H1 (cell line): ENCODE results near the gene HABP2. TPM values are rescaled to one million over a fixed set of nuclear protein-coding genes. Genes with fewer than 3 reads are reported as not detected.

Experiments used
- CTCF ChIA-PET: fragments of 300-600 bp; sonication (Branson Sonifier 250); formaldehyde crosslinking; loops from one replicate; lab custom pipeline; 2021; ENCODE audit not compliant: partially characterized antibody; lab: Charles Lee
- POLR2A ChIA-PET: fragments of 300-600 bp; sonication (Branson Sonifier 250); formaldehyde crosslinking; loops from one replicate; lab custom pipeline; 2021; ENCODE audit warnings: inconsistent platforms; ENCODE audit not compliant: partially characterized antibody; lab: Charles Lee
- DNase-seq, 2 experiments: peaks; one replicate each; pipeline versions ENCODE4 v3.0.0 to v3.0.0-alpha.2; 2010 to 2022; ENCODE audit warnings: low spot score in 2 of 2, low read depth in 1 of 2, mixed read lengths in 1 of 2
- FAIRE-seq: peaks from 2 replicates; lab custom pipeline; 2011; peaks lifted over from hg19 to GRCh38; lab: Jason Lieb, UNC
- H2AFZ ChIP-seq: 2 replicates; pipeline ENCODE4 v1.8.1; 2012; ENCODE audit warnings: low read length, inconsistent platforms
- H2AK5ac ChIP-seq: 2 replicates; pipeline ENCODE4 v1.6.1; 2013; ENCODE audit warnings: low read depth, low read length
- H2BK120ac ChIP-seq: replicated peaks from 2 replicates; pipeline ENCODE3; 2013; ENCODE audit warnings: low read depth, low read length, inconsistent platforms
- H2BK12ac ChIP-seq: 2 replicates; pipeline ENCODE4 v1.6.1; 2013; ENCODE audit warnings: low read depth, low read length
- H2BK15ac ChIP-seq: 2 replicates; pipeline ENCODE4 v1.6.1; 2013; ENCODE audit warnings: low read length
- H2BK20ac ChIP-seq: 2 replicates; pipeline ENCODE4 v1.6.1; 2013; ENCODE audit warnings: low read length
- H2BK5ac ChIP-seq: 2 replicates; pipeline ENCODE4 v1.6.1; 2013; ENCODE audit warnings: low read depth, low read length
- H3K14ac ChIP-seq: 2 replicates; pipeline ENCODE4 v1.6.1; 2013; ENCODE audit warnings: inconsistent platforms; ENCODE audit not compliant: insufficient read length
- H3K18ac ChIP-seq: 2 replicates; pipeline ENCODE4 v1.6.1; 2013; ENCODE audit warnings: low read length; ENCODE audit errors: extremely low read depth
- H3K23ac ChIP-seq: 2 replicates; pipeline ENCODE4 v1.6.1; 2013; ENCODE audit warnings: inconsistent platforms; ENCODE audit not compliant: insufficient read length
- H3K23me2 ChIP-seq: 2 replicates; pipeline ENCODE4 v1.6.1; 2013; ENCODE audit warnings: low read depth, low read length
- H3K27ac ChIP-seq: 2 replicates; pipeline ENCODE4 v1.6.1; 2011; ENCODE audit warnings: low read depth, low read length, inconsistent platforms
- H3K27me3 ChIP-seq, 4 experiments: replicated peaks in 1 of 4; 1 replicate in 1 of 4; 2 replicates in 3 of 4; pipeline versions ENCODE4 v1.6.1 to v1.8.1; 2011 to 2013; ENCODE audit warnings: low read length in 3 of 4, mild to moderate bottlenecking in 3 of 4, inconsistent platforms in 2 of 4, mixed read lengths in 2 of 4, moderate library complexity in 1 of 4; ENCODE audit not compliant: control insufficient read depth in 3 of 4, insufficient read depth in 3 of 4; ENCODE audit errors: extremely low read depth in 1 of 4
- H3K36me3 ChIP-seq, 4 experiments: 2 replicates each; pipeline versions ENCODE4 v1.6.1 to v1.8.1; 2011 to 2013; ENCODE audit warnings: mild to moderate bottlenecking in 4 of 4, low read length in 3 of 4, moderate library complexity in 2 of 4, control low read depth in 1 of 4, inconsistent platforms in 1 of 4; ENCODE audit not compliant: insufficient read depth in 4 of 4, control insufficient read depth in 2 of 4
- H3K4ac ChIP-seq: replicated peaks from 2 replicates; pipeline ENCODE3; 2013; ENCODE audit warnings: low read length, low read depth, mixed read lengths, inconsistent platforms; ENCODE audit not compliant: insufficient read length
- H3K4me1 ChIP-seq, 4 experiments: replicated peaks in 1 of 4; 1 replicate in 1 of 4; 2 replicates in 3 of 4; pipeline versions ENCODE4 v1.6.1 to v1.8.1; 2011 to 2013; ENCODE audit warnings: low read length in 3 of 4, inconsistent platforms in 2 of 4, mixed read lengths in 1 of 4; ENCODE audit not compliant: insufficient read depth in 4 of 4, control insufficient read depth in 3 of 4
- H3K4me2 ChIP-seq, 2 experiments: 2 replicates each; pipeline versions ENCODE4 v1.6.1 to v1.8.1; 2011 to 2013; ENCODE audit warnings: low read depth in 2 of 2, low read length in 2 of 2, control low read depth in 1 of 2, inconsistent platforms in 1 of 2, mild to moderate bottlenecking in 1 of 2; ENCODE audit not compliant: insufficient read depth in 1 of 2
- H3K4me3 ChIP-seq, 4 experiments: fragments of 200-600, 300-600 bp in 1 of 4; sonication (generic), shearing (Covaris generic), sonication (Bioruptor Twin) in 1 of 4; 2 replicates each; pipeline versions ENCODE4 v1.5.1 to v1.8.1; 2011 to 2016; ENCODE audit warnings: low read length in 4 of 4, low read depth in 3 of 4, control low read depth in 2 of 4, inconsistent platforms in 2 of 4, mild to moderate bottlenecking in 2 of 4, mixed read lengths in 1 of 4, moderate library complexity in 1 of 4; ENCODE audit not compliant: insufficient read depth in 2 of 4; ENCODE audit errors: extremely low read depth in 1 of 4
- H3K56ac ChIP-seq: replicated peaks from 2 replicates; pipeline ENCODE3; 2013; ENCODE audit warnings: low read depth, mild to moderate bottlenecking, mixed read lengths, low read length, inconsistent platforms; ENCODE audit not compliant: insufficient read length
- H3K79me1 ChIP-seq: 2 replicates; pipeline ENCODE4 v1.6.1; 2013; ENCODE audit warnings: low read depth, low read length, control low read depth
- H3K79me2 ChIP-seq, 2 experiments: 2 replicates each; pipeline versions ENCODE4 v1.6.1 to v1.8.1; 2012 to 2013; ENCODE audit warnings: low read length in 2 of 2, mild to moderate bottlenecking in 2 of 2, inconsistent platforms in 1 of 2; ENCODE audit not compliant: insufficient read depth in 2 of 2, control insufficient read depth in 1 of 2
- H3K9ac ChIP-seq, 4 experiments: replicated peaks in 1 of 4; 1 replicate in 1 of 4; 2 replicates in 3 of 4; pipeline versions ENCODE4 v1.6.1 to v1.8.1; 2011 to 2013; ENCODE audit warnings: low read depth in 3 of 4, low read length in 3 of 4, control low read depth in 2 of 4, mild to moderate bottlenecking in 2 of 4, moderate library complexity in 2 of 4, inconsistent platforms in 1 of 4; ENCODE audit errors: extremely low read depth in 1 of 4
- H3K9me3 ChIP-seq, 2 experiments: 2 replicates each; pipeline versions ENCODE4 v1.6.1 to v1.8.1; 2012 to 2013; ENCODE audit warnings: mild to moderate bottlenecking in 2 of 2, moderate library complexity in 2 of 2, control low read depth in 1 of 2, inconsistent platforms in 1 of 2, low read depth in 1 of 2, low read length in 1 of 2, mixed read lengths in 1 of 2; ENCODE audit not compliant: insufficient read depth in 2 of 2
- H4K20me1 ChIP-seq, 2 experiments: replicated peaks in 1 of 2; 2 replicates each; pipeline versions ENCODE3 to v1.8.1; 2011 to 2013; ENCODE audit warnings: inconsistent platforms in 2 of 2, low read length in 2 of 2, mild to moderate bottlenecking in 1 of 2; ENCODE audit not compliant: insufficient read depth in 2 of 2, control insufficient read depth in 1 of 2
- H4K5ac ChIP-seq: 2 replicates; pipeline ENCODE4 v1.6.1; 2013; ENCODE audit warnings: low read length, low read depth, mixed read lengths, inconsistent platforms; ENCODE audit not compliant: insufficient read length
- H4K8ac ChIP-seq: 2 replicates; pipeline ENCODE4 v1.8.0; 2013; ENCODE audit warnings: mild to moderate bottlenecking, moderate library complexity, low read length, inconsistent platforms; ENCODE audit not compliant: insufficient read depth; ENCODE audit errors: extremely low read depth
- H4K91ac ChIP-seq: replicated peaks from 2 replicates; pipeline ENCODE3; 2013; ENCODE audit warnings: low read length, mixed read lengths, inconsistent platforms; ENCODE audit not compliant: insufficient read length
- EGR1 ChIP-seq: IDR thresholded peaks from 2 replicates; pipeline ENCODE4 v1.6.1; 2011; ENCODE audit warnings: low read depth, low read length, borderline replicate concordance
- EZH2 ChIP-seq: fragments of 200-600 bp; sonication (generic); IDR thresholded peaks from 2 replicates; pipeline ENCODE4 v1.7.1; 2012; ENCODE audit warnings: low read depth, mild to moderate bottlenecking, moderate library complexity, low read length, inconsistent platforms; ENCODE audit not compliant: severe bottlenecking
- GABPA ChIP-seq: IDR thresholded peaks from 2 replicates; pipeline ENCODE4 v1.6.1; 2011; ENCODE audit warnings: mild to moderate bottlenecking, low read length, moderate library complexity, borderline replicate concordance; ENCODE audit not compliant: insufficient read depth
- KDM4A ChIP-seq: IDR thresholded peaks from one replicate; pipeline ENCODE4 v1.7.1; 2012; ENCODE audit warnings: low read depth, mild to moderate bottlenecking, moderate library complexity, low read length, inconsistent platforms; ENCODE audit not compliant: severe bottlenecking
- NRF1 ChIP-seq: IDR thresholded peaks from 2 replicates; pipeline ENCODE4 v1.6.1; 2011; ENCODE audit warnings: mild to moderate bottlenecking, low read depth, low read length, improper control_type of control experiment
- POLR2A ChIP-seq, 2 experiments: IDR thresholded peaks; 1 replicate in 1 of 2; 2 replicates in 1 of 2; pipeline ENCODE4 v1.6.1; 2011; ENCODE audit warnings: low read depth in 2 of 2, low read length in 2 of 2, mild to moderate bottlenecking in 2 of 2; ENCODE audit errors: control extremely low read depth in 1 of 2
- RNF2 ChIP-seq: fragments of 200-900, 300-1000 bp; sonication (generic); IDR thresholded peaks from 2 replicates; pipeline ENCODE4 v1.7.1; 2016; ENCODE audit warnings: borderline replicate concordance, low read depth, mild to moderate bottlenecking, antibody characterized with exemption, low read length; ENCODE audit not compliant: poor library complexity, severe bottlenecking; ENCODE audit errors: missing control alignments
- TAF1 ChIP-seq: IDR thresholded peaks from 2 replicates; pipeline ENCODE4 v1.6.1; 2011; ENCODE audit warnings: mild to moderate bottlenecking, low read depth, low read length
- TEAD4 ChIP-seq: IDR thresholded peaks from 2 replicates; pipeline ENCODE4 v1.6.1; 2012; ENCODE audit warnings: low read depth, low read length, inconsistent platforms, mixed read lengths
- polyA plus RNA-seq, 7 experiments: library from polyadenylated mRNA; depleted of rRNA in 3 of 7; stranded (reverse) in 5 of 7; unstranded in 2 of 7; fragments of >200 nt in 5 of 7; fragments of 200-250 nt in 2 of 7; gene quantifications; 1 replicate in 5 of 7; 2 replicates in 1 of 7; 4 replicates in 1 of 7; pipeline versions ENCODE4 v1.2.1 to v1.2.3, GENCODE V29; 2011 to 2013; ENCODE audit warnings: missing spikeins in 2 of 7, mixed read lengths in 2 of 7
- total RNA-seq: library from RNA; stranded (reverse); fragmentation: NEBNext Ultra II Directional; extraction: Animal tissue kit (Norgen Biotek cat#: 25700); gene quantifications from 2 replicates; pipeline ENCODE4 v1.2.1, GENCODE V29; 2021
- TF ChIP-seq, protein P1 (sequence below), 3 experiments: IDR thresholded peaks; 1 replicate in 2 of 3; 2 replicates in 1 of 3; pipeline versions ENCODE4 v1.5.1 to v1.6.1; 2011; ENCODE audit warnings: low read length in 3 of 3, mild to moderate bottlenecking in 3 of 3, inconsistent platforms in 2 of 3, low read depth in 1 of 3, moderate library complexity in 1 of 3; ENCODE audit not compliant: insufficient read depth in 1 of 3; ENCODE audit errors: control extremely low read depth in 1 of 3
- TF ChIP-seq, protein P2 (sequence below): IDR thresholded peaks from 2 replicates; pipeline ENCODE4 v1.6.1; 2012; ENCODE audit warnings: inconsistent platforms
- TF ChIP-seq, protein P3 (sequence below): IDR thresholded peaks from 2 replicates; pipeline ENCODE4 v1.6.1; 2011; ENCODE audit warnings: low read depth, mild to moderate bottlenecking, low read length; ENCODE audit not compliant: insufficient read depth

Gene HABP2
- total and polyA plus RNA-seq, 2 of the 8 experiments (the other 6 are each of a cell fraction or from before 2014, with no cell fraction given), result not detected

DNA sequence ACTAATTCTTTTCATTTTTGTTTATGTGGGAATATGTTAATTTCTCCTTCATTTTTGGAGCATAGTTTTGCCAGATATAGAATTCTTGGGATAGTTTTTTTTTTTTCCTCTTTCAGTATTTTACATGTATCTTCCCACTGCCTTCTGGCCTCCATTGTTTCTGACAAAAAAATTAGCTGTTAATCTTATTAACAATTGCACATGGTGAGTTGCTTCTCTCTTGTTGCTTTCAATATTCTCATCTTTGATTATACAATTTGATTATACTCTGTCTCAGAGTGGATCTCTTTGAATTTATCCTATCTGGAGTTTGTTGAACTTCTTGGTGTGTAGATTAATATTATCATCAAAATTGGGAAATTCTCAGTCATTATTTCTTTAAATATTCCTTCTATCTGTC lies 41.4 kb upstream of the HABP2 start:
- Histone ChIP-seq H3K4me3 (no peak overlapping the region), H3K56ac (no peak overlapping the region), H3K9ac (no peak overlapping the region), H3K4me2 (no peak overlapping the region), H3K4me1 (no peaks in the 10 kb centered on the region), H3K23ac (no peak overlapping the region), H3K36me3 (no peaks in the 10 kb centered on the region), H2BK5ac (no peak overlapping the region), H3K9me3 (peaks cover 0 to 4% of the 10 kb centered on the region in 2 experiments; a peak in 1 of 4 replicates), H3K79me2 (no peaks in the 10 kb centered on the region), H3K14ac (no peak overlapping the region), H3K4ac (no peak overlapping the region), H2BK20ac (no peak overlapping the region), H4K91ac (no peak overlapping the region), H2BK15ac (no peak overlapping the region), H4K5ac (no peak overlapping the region), H2BK12ac (no peak overlapping the region), H2AK5ac (no peak overlapping the region), H3K23me2 (no peaks in the 10 kb centered on the region), H3K27ac (no peak overlapping the region), H3K79me1 (no peaks in the 10 kb centered on the region), H2BK120ac (no peak overlapping the region), H3K18ac (no peak overlapping the region), H4K20me1 (no peaks in the 10 kb centered on the region), H3K27me3 (no peaks in the 10 kb centered on the region), H2AFZ (no peak overlapping the region), H4K8ac (no peak overlapping the region)
- CTCF ChIA-PET, result interaction anchor here (0.9 to 4.5 kb wide), 2 partner anchors 10 to 51 kb away, joined by 3 to 21 read pairs; no protein-coding TSS in a partner anchor
- DNase-seq (no peak), FAIRE-seq (no peak)
- no peak for TF ChIP-seq EZH2
- TF ChIP-seq, protein P1, sequence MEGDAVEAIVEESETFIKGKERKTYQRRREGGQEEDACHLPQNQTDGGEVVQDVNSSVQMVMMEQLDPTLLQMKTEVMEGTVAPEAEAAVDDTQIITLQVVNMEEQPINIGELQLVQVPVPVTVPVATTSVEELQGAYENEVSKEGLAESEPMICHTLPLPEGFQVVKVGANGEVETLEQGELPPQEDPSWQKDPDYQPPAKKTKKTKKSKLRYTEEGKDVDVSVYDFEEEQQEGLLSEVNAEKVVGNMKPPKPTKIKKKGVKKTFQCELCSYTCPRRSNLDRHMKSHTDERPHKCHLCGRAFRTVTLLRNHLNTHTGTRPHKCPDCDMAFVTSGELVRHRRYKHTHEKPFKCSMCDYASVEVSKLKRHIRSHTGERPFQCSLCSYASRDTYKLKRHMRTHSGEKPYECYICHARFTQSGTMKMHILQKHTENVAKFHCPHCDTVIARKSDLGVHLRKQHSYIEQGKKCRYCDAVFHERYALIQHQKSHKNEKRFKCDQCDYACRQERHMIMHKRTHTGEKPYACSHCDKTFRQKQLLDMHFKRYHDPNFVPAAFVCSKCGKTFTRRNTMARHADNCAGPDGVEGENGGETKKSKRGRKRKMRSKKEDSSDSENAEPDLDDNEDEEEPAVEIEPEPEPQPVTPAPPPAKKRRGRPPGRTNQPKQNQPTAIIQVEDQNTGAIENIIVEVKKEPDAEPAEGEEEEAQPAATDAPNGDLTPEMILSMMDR (IDR thresholded peaks at IDR 0.05; ENCODE audit: control extremely low read depth in 1 of 3, insufficient read depth in 1 of 3, low read depth in 1 of 3, low read length in 3 of 3), result no peak
- TF ChIP-seq GABPA, result no peak
- TF ChIP-seq POLR2A (IDR thresholded peaks at IDR 0.05; ENCODE audit: control extremely low read depth in 1 of 2, low read depth in 2 of 2, low read length in 2 of 2), result no peak
- TF ChIP-seq, protein P2, sequence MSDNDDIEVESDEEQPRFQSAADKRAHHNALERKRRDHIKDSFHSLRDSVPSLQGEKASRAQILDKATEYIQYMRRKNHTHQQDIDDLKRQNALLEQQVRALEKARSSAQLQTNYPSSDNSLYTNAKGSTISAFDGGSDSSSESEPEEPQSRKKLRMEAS, result no peak
- no peak for TF ChIP-seq KDM4A
- TF ChIP-seq EGR1, result no peak
- TF ChIP-seq TEAD4, result no peak
- no peak for TF ChIP-seq TAF1
- TF ChIP-seq NRF1, result no peak
- TF ChIP-seq RNF2, result no peak
- TF ChIP-seq, protein P3, sequence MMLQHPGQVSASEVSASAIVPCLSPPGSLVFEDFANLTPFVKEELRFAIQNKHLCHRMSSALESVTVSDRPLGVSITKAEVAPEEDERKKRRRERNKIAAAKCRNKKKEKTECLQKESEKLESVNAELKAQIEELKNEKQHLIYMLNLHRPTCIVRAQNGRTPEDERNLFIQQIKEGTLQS, result no peak
- POLR2A ChIA-PET, result no interaction called here
